GM21619 (cell line): ENCODE measurements around the gene CD9.

Source experiments
- ATAC-seq: cut with Tn5 transposase; IDR thresholded peaks from one replicate; pipeline ENCODE4 v1.9.1; 2021; ENCODE audit not compliant: unreplicated experiment

CD9 gene

DNA sequence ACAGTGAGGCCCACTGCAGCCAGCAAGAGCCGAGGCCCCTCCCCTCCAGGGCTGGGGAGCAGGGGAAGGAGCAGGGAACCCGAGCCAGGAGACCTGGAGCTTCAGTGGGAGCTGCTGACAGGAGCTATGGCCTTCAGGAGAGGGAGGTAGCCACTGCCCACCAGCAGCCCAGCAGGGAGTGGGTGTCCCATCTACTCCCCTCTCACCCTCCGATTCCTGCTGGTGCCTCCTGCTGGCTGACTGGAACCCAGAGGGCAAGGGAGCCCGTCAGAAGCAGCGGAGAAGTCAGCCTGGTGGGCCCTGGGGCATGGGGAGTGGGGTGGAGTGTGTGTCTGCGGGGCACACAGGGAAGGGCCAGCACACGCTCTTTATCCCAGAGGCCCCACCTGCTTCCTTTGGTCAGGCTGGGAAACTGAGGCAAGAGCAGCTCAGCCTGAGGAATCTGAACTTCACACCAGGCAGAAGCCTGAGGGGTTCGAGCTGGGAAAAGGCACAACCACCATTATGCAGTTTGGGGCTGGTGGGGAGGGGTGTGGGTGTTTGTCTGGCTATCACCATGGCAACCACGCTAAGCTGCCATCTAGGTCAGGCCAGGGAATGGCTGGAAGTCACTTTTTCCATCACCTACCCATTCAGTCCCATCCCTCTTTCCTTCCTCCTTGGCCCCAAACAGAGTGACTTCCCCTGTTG lies 73.5 kb downstream of the CD9 start:
- ATAC-seq, result no peak

DNA sequence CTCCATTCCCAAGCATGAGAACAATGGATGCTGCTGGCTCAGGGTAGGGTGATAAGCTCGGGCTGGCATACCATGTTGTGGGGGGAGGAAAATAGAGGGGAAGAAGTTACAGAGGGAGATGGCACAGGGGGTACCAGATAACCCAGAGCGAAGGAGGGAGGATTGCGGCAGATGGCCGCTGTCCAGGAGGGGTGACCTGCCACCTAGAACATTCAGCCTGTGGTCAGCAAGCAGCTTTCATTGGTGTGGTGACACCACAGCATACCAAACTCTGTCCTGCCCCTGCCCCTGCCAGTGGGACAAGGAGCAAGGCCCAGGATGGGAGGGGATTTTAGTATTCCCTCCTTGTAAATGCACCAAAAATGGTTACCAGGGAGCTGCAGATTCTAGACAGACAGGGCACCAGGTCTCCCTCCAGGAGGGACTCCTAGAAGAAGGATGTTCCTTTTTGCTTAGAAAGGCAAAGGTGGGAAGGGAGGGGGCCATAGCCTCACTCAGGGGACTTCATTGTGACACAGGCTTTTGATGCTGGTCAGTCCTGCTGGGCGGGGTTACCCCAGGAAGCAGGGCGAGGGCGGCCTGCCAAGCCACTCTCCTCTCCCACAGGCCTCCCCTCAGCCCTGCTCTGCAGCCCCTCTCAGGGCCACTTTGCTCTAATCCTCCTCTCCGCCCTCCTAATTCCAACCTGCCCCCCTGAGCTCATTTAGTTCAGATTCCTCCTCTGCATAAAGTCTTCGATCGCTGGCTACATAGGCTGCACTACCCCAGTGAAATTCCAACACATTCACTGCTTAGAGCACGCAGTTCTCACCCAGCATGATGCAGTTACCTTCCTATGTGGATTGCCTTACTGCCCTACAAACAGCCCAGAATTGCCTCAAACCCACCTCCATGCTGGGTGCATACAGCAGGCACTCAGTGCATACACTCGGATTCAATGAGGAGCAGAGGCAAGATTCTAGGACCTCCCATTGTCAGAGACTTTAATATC lies 74.3 kb downstream of the CD9 start:
- ATAC-seq, result no peak

DNA sequence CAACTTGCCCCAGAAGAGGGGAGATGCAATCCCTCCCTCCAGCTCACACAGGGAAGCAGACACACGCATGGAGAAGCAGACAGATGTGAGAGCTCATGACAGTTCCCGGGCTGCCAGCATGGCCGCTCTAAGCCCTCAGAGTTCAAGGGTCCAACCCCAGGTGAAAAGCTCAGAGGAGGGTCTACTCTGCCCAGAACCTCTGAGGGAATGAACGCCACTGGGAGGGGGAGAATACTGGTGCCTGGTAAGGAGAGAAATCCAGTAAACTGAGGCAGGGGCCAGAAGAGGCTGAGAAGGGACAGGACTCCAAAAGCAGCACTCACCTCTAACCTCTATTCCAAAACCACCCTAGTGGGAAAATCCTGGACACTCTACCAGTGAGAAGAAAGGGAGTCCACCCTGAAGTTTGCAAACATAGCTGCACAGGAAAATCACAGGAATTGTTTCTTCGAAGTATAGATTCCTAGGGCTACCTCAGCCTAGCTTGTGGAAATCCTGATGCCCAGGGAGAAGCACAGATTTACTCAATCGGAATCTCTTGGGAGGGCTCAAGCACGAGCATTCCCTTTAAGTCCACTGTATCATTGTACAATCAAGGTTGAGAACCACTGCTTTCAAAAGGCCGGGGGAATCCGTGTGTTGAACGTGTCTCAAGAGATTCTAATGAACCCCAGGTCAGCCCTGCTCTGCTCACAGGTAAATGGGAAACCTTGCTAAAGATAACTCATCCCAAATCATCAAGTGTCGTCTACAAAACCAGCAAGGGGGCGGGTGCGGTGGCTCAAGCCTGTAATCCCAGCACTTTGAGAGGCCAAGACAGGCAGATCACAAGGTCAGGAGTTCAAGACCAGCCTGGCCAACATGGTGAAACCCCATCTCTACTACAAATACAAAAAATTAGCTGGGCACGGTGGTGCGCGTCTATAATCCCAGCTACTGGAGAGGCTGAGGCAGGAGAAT lies 76.0 kb downstream of the CD9 start:
- ATAC-seq, result no peak

DNA sequence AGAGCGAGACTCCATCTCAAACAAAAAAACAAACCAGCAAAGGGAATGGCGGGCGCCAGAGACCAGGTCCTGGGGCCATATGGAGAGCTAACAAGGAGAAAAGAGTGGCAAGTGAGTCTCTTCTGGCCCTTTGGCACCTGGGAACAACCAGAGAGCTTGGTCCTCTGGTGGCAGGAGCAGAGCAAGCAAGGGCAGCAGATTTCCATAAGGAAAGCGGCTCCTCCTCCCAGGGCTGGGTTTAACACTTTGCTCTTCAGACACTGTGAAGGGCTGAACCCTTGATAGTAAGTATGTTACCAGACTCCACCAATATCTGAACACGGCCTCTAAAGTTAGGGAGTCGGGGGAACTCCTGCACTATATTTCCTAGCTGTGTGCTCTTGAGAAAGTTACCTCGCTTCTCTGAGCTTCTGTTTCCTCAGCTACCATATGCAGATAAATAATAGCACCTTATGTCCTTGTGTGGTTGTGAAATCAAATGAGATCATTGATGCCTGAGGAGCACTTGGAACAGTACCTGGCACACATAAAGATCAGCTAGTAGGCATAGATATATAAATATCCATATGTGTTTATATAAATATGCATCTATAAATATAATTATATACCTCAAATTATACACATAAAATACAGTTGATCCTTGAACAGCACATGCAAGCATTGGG lies 76.9 kb downstream of the CD9 start:
- no peak for ATAC-seq

DNA sequence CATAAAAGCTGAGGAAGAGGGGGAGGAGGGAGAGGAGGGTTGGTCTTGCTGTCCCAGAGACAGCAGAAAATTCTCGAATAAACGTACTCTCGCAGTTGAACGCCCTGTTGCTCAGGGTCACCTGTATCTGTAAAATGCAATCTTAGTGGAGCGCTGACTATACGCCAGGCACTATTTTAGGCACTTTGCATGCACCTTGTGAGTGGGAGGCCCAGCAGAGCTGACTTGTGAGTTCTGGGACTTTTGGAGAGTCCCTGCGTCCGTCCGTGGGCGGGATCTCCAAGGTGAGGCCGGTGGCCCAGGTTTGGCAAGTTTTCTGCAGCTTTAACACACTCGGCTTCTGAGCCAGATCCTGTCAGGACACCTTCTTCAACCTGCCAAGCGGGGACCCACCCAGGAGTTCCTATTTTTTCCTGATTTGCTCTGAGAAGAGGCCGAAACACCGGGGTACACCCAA lies 77.8 kb downstream of the CD9 start:
- no peak for ATAC-seq

DNA sequence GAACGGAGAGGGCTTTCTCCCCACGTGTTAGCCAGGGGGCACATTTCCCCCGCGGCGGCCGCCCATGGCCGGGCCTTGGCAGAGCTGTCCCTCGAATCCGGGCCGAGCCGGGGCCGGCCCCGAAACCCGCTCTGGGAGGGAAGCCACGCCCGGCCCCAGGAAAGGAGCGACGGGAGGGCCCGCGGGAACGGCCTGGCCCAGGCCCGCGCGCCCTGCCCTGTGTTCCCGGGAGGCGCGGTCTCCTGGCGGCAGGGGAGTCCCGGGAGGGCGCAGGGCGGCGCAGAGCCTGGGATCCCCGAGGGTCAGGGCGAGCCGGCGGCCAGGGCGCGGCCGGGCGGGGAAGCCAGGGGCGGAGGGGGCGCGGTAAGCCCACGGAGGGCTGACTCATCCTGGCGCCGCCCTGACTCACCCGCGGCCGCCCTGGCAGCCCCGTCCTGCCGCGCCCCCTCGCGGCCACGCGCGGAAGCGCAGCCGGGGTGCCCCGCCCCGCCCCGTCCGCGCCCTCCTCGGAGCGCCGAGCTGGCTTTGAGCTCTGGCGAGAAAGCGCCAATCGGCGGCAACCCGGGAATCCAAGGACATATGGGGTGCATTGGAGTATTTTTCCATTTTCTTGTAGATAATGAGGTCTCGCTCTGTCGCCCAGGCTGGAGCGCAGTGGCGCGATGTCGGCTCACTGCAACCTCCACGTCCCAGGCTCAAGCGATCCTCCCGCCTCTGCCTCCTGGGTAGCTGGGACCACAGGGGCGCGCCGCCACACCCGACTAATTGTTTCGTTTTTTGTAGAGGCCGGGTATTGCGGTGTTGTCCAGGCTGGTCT lies 78.4 kb downstream of the CD9 start:
- no peak for ATAC-seq

DNA sequence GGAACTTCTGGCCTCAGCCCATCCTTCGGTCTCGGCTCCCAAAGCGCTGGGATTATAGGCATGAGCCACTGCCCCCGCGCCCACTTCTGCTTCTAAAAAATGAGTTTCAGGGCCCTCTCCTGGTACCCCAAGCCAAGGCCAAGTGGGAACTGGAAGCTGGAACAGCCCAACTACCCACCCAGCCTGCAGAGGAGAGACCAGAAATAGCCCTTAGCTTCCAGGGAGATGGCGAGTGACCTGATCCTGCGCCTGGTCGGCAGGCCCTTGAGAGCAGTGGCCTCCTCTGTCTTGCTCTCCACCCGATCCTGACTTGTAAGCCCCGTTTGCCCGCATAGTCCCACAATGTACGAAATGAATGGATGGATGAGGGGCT lies 79.0 kb downstream of the CD9 start:
- ATAC-seq, result no peak

DNA sequence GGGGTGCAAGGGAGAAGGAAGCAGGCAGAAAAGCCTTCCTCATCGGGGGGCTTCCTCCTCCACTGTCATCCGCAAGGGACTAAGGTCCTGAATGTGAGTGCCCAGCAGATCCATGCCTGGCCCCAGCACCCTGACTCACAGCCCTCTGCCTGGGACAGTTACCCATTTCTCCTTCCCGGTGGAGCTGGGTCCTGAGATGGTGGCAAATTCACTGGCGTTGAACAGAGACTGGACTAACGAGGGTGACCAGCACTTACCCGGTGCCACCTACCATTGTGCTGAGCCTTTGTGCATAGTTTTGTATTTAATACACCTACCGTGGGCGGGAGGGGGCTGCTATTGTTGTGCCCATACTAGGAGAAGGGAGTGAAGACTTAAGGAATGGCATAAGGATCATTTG lies 79.4 kb downstream of the CD9 start:
- no peak for ATAC-seq

DNA sequence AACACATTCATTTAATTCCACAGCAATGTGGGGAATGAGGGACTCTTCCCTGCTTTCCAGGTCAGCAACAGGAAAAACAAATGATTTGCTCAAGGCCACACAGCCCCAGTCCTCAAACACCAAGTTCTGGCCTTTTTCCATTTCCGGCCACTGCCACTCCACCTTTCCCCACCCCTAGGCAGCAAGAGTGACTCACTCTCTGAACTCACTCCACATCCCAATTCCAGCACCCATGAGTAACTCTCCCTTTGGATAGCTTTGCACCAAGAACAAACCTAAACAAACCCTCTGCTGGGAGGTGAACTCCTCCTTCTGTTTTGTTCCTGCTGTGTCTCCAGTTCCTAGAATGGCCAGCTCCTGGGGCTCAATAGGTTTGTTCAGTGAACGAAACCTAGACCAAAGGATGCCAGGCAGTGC lies 79.9 kb downstream of the CD9 start:
- ATAC-seq, result no peak

DNA sequence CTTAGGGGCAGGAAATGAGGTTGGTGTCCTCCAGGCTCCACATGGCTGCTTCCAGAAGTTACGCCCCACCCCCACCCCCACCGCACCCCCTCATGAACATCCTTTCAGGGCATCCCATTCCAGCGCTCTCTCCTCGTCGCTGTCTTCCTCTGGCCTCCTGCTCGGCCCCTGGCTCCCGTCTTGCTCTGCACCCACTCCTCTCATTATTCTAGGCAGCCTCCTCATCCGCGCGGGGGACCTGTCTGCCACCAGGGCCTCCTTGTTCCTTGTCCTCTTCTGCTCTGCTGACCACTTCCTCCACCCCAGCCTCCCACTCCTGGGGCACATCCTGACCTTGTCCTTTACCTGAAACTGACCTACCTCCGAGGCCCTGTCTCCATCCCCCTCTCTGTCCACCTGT lies 80.5 kb downstream of the CD9 start:
- ATAC-seq, result no peak

DNA sequence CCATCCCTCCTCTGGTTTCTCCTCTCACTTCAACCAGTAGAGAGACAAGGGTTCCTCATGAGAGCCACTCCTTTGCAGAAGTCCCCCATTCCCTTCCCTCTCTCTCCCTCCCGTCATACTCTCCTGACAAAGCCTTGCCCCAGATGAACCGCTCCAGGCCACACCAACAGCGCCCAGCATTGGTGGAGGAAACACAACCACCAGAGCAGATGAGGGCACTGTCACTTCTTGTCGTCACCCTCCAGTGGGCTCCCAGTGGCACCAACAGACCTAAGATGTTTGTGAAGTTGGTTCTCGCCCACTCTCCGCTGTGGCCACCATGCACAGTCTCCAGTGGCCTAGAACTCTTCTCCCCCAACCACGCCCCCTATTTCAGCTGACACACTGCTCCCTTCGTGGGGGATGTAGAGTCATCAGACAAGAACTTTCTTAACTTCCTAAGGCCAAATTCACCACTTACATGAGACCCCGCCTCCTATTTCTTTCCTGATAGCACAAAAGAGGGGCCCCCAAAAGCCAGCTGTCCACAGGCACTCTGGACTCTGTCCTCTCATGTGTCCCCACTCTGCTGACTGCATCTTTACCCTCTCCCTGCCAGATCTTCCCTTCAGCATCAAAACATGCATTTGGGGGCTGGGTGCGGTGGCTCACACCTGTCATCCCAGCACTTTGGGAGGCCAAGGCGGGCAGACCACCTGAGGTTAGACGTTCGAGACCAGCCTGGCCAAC lies 81.0 kb downstream of the CD9 start:
- ATAC-seq, result no peak

DNA sequence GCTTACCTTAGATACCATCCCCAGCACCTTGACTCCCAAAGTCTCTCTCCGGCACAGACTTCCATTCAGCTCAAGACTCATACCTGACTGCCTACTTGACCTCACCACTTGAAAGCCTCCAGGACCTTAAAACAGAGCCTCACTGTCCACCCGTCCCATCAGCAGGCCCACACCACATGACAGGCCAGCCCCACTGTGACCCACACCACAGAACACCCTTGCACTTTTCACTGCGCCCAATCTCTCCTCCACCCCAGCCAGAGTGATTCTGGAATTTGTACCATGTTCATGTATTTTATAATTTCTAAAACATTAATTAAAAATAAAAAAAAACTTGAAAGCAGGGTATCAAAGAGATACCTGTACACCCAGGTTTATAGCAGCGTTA lies 82.2 kb downstream of the CD9 start:
- ATAC-seq, result no peak

DNA sequence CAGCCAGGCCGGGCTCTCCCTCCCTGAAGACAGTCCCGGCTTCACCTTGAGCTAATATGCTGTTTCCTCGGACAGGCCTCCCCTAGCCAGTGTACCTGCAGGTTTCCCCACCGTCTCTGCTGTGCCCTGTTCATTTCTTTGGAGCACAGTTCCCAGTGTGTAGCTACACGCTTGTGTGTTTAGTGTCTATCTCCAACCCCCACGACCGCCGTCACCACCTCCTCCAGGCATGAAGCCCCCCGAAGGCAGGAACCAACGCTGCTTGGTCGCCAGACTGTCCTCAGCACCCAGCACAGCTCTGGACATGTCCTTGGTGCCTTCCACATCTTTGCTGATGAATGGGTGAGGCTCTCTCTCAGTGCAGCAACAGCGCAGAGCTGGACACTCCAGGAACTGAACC lies 84.1 kb downstream of the CD9 start:
- ATAC-seq, result no peak

DNA sequence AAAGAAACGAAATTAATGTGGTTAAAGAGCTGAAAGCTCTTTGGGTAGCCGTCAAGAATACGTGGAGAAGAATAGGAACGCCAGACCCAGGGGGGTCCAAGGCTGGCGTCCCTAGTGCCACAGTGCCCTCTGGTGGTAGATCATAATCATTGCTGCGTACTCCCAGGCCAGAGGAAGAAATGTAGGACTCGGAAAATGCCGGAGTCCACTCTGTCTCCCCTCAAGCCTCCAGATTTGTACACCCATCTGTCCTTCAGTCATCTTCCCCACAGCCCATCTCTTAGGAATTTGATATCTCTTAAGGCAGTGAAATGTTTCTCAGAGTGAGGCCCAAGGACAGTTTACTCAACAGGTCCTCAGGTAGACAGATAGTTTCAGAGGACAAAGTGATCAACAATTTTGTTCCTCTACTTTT lies 84.9 kb downstream of the CD9 start:
- no peak for ATAC-seq

DNA sequence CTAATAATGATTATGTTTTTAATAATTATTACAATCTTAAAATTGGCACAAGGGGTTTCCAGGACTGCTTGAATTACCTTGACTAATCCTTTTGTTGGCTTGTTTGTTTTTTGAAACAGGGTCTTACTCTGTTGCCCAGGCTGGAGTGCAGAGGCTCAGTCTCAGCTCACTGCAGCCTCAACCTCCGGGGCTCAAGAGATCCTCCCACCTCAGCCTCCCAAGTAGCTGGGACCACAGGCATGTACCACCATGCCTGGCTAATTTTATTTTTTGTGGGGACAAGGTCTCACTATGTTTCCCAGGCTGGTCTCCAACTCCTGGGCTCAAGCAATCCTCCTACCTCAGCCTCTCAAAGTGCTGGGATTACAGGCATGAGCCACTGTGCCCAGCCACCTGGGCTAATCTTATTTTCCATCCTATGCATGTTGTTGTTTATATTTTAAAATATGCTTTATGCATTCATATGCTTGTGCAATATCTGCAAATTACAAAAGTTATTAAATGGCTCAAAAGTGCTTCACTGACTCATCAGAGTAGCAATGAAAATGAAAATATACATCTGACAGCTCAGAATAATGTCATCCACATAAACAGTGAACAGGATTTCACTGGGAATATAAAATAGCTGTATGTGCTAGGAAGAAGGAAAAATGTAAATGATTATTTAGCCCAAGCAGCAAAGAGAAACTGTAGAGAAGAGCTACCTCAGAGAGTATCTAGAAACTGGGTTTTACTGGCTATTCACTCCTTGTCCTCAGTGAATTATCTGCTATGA lies 85.5 kb downstream of the CD9 start:
- no peak for ATAC-seq
